Glomerular endothelial cell (primary cell): ENCODE measurements around the gene TENM3. TPM values are rescaled to one million over a fixed set of nuclear protein-coding genes. Genes with fewer than 3 reads are reported as not detected.

Experiments
- DNase-seq: peaks from one replicate; pipeline ENCODE4 v3.0.0-alpha.2; 2011; ENCODE audit warnings: low read depth, low spot score; ENCODE audit errors: extremely low read depth
- total RNA-seq: library from RNA; depleted of rRNA; stranded (reverse); fragments of >200 nt; gene quantifications from 2 replicates; pipeline ENCODE4 v1.2.3, GENCODE V29; 2015

The TENM3 gene
- total RNA-seq, 1 donor from 2014 or later = 40.3 TPM

DNA sequence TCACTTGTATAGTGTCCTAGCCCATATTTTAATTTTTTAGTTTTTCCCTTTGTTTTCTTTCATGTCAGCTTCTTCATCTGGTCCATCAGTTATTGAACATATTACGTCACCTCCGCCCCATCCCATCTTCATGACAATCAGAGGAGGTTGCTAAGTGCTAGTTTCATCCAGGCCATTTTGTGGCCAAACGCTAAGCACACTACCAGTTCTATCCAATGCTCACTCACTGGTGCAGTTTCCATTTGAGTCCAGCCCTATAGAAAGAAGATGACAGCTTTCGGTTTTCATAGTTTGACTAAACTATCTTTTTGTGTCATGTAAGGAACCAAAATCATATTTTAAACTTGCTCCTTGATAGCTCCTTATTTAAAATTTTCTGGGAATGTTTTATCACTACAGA lies 304.2 kb downstream of the TENM3 start:
- DNase-seq = no peak

DNA sequence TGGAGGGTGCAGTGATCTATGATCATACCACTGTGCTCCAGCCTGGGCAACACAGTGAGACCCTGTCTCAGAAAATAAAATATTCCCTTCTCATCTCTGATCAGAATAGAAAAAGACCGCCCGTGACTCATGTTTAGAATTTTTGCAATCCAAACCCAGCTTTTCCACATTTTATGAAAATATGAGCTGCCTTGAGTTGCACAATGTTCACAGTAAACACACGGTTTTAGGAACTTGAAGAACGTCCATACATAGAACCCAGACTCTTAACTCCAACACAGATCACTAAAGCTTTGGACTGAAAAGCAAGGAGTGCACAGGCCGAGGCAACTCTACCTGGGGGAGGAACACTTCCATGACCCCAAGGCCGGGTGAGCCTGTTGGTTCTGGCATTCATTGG lies 305.0 kb downstream of the TENM3 start:
- no peak for DNase-seq

- no peak for DNase-seq
Observed at GRCh38 chr4:182549356-182549755, 306.2 kb downstream of the TENM3 start.

DNA sequence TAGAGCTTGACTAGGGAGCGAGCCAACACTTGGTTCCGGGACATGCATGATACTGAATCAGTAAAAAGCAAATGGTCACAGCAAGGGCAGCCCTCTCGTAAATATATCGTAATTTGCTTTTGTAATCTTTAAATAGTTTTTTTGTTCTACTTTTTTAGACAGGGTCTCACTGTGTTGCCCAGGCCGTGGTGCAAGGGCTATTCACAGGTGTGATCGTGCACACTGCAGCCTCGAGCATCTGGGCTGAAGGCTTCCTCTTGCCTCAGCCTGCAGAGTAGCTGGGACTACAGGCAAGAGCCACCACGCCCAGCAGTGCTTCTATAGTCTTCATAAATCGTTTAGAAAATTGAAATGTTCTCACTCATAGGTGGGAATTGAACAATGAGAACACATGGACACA lies 309.7 kb downstream of the TENM3 start:
- no peak for DNase-seq

DNA sequence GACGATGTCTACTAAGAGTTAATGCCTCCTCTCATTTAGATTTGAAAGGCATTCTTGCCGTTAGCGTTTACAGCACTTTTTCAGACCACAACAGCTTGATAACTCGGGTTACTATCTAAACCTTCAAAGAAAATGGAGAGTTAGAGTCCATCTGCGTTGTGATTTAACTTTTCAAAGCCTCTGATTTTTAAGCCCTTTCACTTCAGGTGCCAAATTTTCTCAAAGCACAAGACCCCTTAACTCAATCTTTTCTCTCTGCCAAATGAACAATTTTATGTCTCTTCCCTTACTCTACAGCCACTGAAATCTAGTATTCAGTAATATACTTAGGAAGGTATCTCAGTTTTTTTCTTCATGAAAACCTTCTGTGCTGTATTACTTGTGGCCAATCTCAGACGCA lies 310.5 kb downstream of the TENM3 start:
- DNase-seq = no peak

DNA sequence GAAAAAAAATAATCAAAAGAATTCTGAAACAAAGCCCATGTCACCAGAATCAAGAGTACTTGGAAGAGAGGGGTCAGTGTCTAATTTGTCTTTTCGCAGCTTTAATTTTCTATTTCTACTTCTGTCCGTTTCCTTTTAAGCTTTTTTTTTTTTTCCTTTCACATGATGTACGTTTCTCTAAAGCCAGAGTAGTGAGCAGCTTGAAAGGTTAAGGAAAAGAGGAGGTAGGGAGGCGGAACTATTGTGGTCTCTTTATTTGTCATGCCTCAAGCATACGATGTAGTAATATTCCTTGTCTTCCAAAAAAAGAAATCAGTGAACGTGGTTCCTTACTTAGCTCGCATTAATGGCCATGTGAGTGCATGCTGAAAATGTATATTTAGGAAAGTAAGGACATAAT lies 311.5 kb downstream of the TENM3 start:
- DNase-seq = no peak

GRCh38 chr4:182555997-182556418 lies 312.8 kb downstream of the TENM3 start:
- no peak for DNase-seq

DNA sequence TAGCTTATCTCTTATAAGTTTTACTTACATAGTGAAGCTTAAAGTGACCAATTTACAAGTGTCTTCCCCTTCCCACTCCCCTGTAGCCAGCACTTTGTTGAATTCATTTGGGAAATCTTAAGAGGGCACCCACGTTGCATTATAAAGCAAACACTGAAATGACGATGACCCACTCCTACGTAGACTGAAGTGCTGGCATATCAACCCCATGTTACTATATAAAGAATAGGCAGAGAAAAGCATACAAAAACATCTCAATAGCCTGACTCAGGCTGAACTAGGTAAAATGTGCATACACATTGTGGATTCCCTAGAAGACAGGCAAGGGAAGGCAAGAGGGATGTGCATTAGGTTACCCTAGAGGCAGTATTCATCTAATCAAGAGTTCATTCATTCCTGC lies 313.4 kb downstream of the TENM3 start:
- DNase-seq = no peak

DNA sequence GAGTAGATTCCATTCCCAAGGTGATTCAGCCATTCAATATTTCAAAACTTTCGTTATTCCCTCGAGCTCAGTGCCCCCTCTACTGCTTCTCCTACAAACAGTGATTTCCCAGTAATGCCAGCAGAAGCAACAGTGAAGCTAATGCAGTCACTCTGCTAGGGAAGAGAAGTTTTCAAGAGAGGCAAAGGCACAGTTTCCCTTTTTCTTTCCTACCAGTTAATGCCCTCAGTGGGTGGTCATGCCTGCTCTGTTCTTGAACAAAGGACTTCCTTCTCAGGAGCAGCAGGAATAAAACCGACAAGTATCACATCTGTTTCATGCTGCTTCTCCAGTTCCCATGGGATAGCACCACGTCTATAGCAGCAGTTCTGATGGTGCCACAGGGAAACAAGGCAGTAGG lies 317.2 kb downstream of the TENM3 start:
- no peak for DNase-seq

- DNase-seq = no peak
Observed at GRCh38 chr4:182562350-182562749, 319.1 kb downstream of the TENM3 start.

DNA sequence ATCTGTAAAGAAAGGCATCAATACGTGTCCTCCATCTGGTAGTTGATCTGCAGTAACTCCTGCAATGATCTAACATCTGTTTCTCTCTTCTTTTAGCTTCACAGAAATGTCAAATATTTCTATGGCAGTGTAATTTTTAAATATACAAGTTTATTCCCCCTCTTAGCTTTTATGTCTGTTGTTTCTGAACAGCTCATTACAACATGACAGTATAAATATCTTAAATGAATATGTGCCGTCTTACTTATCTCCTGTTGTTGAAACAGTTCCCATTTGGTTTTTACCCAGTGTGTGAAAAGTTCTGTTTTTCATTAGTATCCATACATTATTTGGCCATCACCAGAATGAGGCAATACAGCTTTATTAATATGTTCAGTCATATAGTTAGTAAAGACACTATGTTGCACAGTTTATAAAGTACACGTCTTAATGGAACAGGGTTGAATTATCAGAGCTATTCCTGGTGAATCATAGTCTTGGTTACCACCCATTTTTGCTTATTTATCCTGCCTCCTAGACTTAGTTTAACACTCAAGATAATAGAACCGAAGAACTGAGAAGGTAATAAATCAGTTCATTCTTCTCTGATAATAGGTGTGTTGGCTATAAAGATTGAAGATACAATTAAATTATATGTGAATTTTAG lies 321.6 kb downstream of the TENM3 start:
- DNase-seq = no peak

DNA sequence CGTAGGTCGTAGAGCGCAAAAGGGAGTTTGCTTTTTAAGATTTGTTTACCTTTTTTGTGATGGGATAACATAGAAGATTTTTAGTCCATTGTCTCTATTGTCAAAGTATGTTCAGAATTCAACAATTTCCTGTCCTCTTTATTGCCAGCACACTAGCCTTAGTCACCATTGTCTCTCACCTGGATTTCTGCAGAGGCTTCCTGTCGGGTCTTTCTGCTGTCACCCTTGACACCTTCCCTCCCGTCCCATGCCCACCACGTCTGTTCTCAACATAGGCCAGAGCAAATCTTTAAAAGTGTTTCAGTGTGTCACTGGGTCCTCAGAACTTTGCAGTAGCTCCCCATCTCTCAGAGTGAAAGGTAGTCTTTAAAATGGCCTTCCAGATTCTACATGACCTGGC lies 323.9 kb downstream of the TENM3 start:
- DNase-seq = no peak

DNA sequence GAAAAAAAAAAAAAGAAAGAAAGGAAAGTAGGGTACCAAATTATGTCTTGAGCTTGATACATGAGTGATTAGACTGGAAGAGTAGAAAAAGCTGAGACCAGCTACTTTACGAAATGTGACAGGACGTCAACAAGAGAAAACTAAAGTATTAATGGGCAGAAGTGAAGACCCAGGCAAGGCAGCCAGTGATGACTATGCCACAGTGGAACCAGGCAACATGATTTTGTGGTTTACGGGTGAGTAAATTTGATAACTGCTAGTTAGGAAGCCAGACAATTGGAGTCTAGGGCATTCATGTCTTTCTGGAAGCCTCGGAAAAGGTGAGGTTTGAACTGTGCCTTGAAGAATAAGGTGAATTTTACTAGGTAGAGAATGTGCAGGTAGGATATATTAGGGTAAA lies 326.4 kb downstream of the TENM3 start:
- no peak for DNase-seq

GRCh38 chr4:182574706-182575105 lies 331.5 kb downstream of the TENM3 start:
- no peak for DNase-seq

- DNase-seq = no peak
Observed at GRCh38 chr4:182575225-182575624, 332.0 kb downstream of the TENM3 start.

DNA sequence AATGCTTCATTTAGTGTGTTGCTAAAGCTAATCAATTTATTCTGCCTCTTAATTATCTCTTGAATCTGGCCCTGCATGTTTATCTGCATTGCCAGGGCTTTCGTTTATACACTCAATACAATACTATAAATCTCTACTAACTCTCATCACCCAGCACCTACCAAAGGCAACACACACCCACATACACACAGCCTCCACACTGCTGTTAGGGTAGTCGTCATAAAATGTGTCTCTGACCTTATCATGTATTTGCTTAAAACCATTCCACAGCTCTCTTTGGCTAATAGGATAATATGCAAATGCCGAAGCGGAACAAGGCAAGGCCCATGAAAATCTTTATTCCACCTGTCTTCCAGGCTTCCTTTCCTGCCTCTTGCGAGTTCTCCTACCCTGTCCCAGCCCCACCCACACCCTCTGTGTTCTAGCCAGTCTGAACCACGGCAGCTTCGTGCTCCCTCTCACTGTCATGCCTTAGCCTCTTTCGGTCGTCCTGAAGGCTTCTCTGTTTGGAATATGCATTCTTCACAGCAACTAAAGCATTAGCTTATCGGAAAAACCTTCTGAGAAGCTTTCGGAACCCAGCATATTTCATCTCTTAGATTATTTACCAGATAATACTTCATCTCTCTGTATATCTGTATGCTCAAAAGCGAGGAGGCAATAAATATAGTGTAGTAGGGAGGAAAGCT lies 333.5 kb downstream of the TENM3 start:
- no peak for DNase-seq

GRCh38 chr4:182577411-182577810 lies 334.2 kb downstream of the TENM3 start:
- DNase-seq = no peak

- DNase-seq = no peak
Observed at GRCh38 chr4:182578402-182578801, 335.2 kb downstream of the TENM3 start.

- no peak for DNase-seq
Observed at GRCh38 chr4:182582245-182582644, 339.0 kb downstream of the TENM3 start.

- DNase-seq = no peak
Observed at GRCh38 chr4:182583703-182584415, 340.7 kb downstream of the TENM3 start.

DNA sequence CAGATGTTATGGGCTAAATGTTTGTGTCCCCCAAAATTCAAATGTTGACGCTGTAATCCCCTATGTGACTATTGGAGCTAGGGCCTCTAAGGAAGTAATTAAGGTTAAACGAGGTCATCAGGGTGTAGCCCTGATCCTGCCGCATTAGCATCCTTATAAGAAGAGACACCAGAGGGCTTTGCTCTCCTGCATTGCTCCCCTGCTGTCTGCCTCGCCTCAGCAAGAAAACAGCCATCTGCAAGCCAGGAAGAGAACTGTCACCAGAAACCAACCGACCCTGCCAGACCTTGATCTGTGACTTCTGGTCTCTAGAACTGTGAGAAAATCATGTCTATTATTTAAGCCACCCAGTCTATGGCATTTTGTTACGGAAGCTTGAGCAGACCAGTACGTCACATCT lies 342.1 kb downstream of the TENM3 start:
- no peak for DNase-seq

DNA sequence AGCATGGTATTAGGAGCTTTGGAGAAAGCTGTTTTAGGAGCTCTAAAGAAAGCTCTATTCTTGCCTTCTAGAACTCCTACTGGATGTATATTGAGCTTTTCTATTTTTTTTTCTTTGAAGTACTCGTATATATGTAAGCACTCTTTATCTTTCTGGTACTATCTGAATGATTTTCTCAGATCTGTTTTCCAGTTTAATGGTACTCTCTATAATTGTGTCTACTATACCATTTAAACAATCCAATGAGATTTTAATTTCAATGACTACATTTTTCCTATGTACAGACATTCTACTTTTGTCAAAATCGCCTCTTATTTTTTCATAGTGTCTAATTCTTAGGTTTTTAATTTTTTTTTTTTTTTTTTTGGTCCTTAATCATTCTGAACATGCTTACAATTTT lies 345.9 kb downstream of the TENM3 start:
- DNase-seq = no peak
